ENCODE results near the gene LLCFC1.

GRCh38 chr7:142918901-142919300 lies 20.4 kb upstream of the LLCFC1 start:
- no peak for TF ChIP-seq CTCF (IDR thresholded peaks at IDR 0.05)
- TF ChIP-seq POLR2A (IDR thresholded peaks at IDR 0.05), result no peak
